GM23338 (cell line): ENCODE results near the gene POMC.

Source experiments
- CREB1 ChIP-seq: fragments of 250-450 bp; sonication (Bioruptor Pico); IDR thresholded peaks from 2 replicates; pipeline ENCODE4 v1.5.0; 2020; ENCODE audit warnings: low read depth, mild to moderate bottlenecking, moderate library complexity
- EZH2 ChIP-seq: fragments of 200-600 bp; sonication (generic); IDR thresholded peaks from one replicate; pipeline ENCODE4 v1.8.0; 2017; ENCODE audit warnings: antibody characterized with exemption, mild to moderate bottlenecking, low read depth; ENCODE audit not compliant: unreplicated experiment
- EZH2phosphoT487 ChIP-seq: fragments of 200-600 bp; sonication (generic); IDR thresholded peaks from one replicate; pipeline ENCODE4 v1.8.1; 2018; ENCODE audit warnings: antibody characterized with exemption; ENCODE audit not compliant: unreplicated experiment
- JUNB ChIP-seq: IDR thresholded peaks from one replicate; pipeline ENCODE4 v1.6.1; 2016; ENCODE audit warnings: antibody characterized with exemption; ENCODE audit not compliant: unreplicated experiment
- NANOG ChIP-seq: IDR thresholded peaks from 2 replicates; pipeline ENCODE4 v1.6.1; 2016; ENCODE audit warnings: antibody characterized with exemption, borderline replicate concordance
- POLR2AphosphoS5 ChIP-seq: IDR thresholded peaks from 2 replicates; pipeline ENCODE4 v1.6.1; 2016; ENCODE audit warnings: antibody characterized with exemption, low read depth
- REST ChIP-seq: IDR thresholded peaks from one replicate; pipeline ENCODE4 v1.6.1; 2018; ENCODE audit warnings: antibody characterized with exemption; ENCODE audit not compliant: unreplicated experiment
- STAT1 ChIP-seq: IDR thresholded peaks from one replicate; pipeline ENCODE4 v1.6.1; 2016; ENCODE audit warnings: antibody characterized with exemption; ENCODE audit not compliant: unreplicated experiment
- ZNF114 ChIP-seq: fragments of 250-450 bp; sonication (Bioruptor Pico); IDR thresholded peaks from 2 replicates; pipeline ENCODE4 v1.5.0; 2020; ENCODE audit warnings: mild to moderate bottlenecking, moderate library complexity
- ZNF331 ChIP-seq: fragments of 250-450 bp; sonication (Bioruptor Pico); IDR thresholded peaks from 2 replicates; pipeline ENCODE4 v1.5.0; 2020; ENCODE audit warnings: low read depth, mild to moderate bottlenecking, moderate library complexity
- TF ChIP-seq, protein P1 (sequence below), 2 experiments: fragments of 200-600 bp in 1 of 2; sonication (generic) in 1 of 2; conservative IDR thresholded peaks; 2 replicates each; pipeline versions ENCODE4 v1.5.1 to v1.6.1; 2016 to 2017; ENCODE audit warnings: antibody characterized with exemption in 2 of 2, low read depth in 2 of 2, mild to moderate bottlenecking in 2 of 2, moderate library complexity in 1 of 2
- TF ChIP-seq, protein P2 (sequence below): IDR thresholded peaks from 2 replicates; pipeline ENCODE4 v1.6.1; 2016; ENCODE audit warnings: antibody characterized with exemption

DNA sequence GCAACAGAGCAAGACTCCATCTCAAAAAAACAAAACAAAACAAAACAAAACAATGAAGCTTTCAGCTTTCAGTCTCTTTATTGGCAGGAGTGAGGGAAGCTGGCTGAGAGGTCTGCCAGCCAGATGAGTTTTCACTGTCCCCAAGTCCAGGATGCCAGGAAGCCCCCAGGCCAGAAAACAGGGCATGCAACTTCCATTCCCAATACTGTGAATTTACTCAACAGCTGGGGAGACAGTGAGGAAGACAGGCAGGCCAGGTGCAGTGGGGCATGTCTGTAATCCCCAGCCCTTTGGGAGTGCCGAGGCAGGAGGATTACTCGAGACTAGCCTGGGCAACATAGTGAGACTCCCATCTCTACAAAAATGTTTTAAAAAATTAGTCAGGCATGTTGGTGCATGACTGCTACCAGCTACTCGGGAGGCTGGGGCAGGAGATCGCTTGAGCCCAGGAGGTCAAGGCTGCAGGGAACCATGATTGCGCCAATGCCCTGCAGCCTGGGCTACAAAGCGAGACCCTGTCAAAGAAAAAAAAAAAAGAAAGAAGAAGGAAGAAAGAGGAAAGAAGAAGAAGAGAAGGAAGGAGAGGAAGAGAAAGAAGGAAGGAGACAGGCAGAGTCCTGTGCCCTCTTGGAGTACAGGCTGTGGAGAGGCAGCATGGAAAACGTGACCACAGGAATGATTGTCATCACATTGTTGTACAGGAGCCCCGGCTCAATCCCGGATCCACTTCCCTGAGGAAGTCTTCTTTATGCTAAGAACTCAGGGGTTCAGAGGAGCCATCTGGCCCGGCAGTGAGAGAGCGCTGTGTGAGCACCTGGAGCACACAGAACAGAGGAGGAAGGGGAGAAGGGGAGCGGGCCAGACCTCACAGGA, 29.2 kb upstream of the POMC start:
- TF ChIP-seq, protein P1, sequence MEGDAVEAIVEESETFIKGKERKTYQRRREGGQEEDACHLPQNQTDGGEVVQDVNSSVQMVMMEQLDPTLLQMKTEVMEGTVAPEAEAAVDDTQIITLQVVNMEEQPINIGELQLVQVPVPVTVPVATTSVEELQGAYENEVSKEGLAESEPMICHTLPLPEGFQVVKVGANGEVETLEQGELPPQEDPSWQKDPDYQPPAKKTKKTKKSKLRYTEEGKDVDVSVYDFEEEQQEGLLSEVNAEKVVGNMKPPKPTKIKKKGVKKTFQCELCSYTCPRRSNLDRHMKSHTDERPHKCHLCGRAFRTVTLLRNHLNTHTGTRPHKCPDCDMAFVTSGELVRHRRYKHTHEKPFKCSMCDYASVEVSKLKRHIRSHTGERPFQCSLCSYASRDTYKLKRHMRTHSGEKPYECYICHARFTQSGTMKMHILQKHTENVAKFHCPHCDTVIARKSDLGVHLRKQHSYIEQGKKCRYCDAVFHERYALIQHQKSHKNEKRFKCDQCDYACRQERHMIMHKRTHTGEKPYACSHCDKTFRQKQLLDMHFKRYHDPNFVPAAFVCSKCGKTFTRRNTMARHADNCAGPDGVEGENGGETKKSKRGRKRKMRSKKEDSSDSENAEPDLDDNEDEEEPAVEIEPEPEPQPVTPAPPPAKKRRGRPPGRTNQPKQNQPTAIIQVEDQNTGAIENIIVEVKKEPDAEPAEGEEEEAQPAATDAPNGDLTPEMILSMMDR (conservative IDR thresholded peaks at IDR 0.05; ENCODE audit: low read depth in 2 of 2) = no peak
- TF ChIP-seq EZH2 (no peak), ZNF331 (CRISPR knock-in tag) (no peak), ZNF114 (no peak), POLR2AphosphoS5 (no peak), STAT1 (no peak), EZH2phosphoT487 (no peak), CREB1 (CRISPR knock-in tag) (no peak), NANOG (no peak), REST (no peak), JUNB (no peak)
- TF ChIP-seq, protein P2, sequence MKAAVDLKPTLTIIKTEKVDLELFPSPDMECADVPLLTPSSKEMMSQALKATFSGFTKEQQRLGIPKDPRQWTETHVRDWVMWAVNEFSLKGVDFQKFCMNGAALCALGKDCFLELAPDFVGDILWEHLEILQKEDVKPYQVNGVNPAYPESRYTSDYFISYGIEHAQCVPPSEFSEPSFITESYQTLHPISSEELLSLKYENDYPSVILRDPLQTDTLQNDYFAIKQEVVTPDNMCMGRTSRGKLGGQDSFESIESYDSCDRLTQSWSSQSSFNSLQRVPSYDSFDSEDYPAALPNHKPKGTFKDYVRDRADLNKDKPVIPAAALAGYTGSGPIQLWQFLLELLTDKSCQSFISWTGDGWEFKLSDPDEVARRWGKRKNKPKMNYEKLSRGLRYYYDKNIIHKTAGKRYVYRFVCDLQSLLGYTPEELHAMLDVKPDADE = no peak
